ENCODE measurements around the gene CDC42BPB. TPM values are rescaled to one million over a fixed set of nuclear protein-coding genes. Genes with fewer than 3 reads are reported as not detected.

The CDC42BPB gene
- total RNA-seq, 6 donors from 2014 or later, result 108 to 268 (median 124) TPM

DNA sequence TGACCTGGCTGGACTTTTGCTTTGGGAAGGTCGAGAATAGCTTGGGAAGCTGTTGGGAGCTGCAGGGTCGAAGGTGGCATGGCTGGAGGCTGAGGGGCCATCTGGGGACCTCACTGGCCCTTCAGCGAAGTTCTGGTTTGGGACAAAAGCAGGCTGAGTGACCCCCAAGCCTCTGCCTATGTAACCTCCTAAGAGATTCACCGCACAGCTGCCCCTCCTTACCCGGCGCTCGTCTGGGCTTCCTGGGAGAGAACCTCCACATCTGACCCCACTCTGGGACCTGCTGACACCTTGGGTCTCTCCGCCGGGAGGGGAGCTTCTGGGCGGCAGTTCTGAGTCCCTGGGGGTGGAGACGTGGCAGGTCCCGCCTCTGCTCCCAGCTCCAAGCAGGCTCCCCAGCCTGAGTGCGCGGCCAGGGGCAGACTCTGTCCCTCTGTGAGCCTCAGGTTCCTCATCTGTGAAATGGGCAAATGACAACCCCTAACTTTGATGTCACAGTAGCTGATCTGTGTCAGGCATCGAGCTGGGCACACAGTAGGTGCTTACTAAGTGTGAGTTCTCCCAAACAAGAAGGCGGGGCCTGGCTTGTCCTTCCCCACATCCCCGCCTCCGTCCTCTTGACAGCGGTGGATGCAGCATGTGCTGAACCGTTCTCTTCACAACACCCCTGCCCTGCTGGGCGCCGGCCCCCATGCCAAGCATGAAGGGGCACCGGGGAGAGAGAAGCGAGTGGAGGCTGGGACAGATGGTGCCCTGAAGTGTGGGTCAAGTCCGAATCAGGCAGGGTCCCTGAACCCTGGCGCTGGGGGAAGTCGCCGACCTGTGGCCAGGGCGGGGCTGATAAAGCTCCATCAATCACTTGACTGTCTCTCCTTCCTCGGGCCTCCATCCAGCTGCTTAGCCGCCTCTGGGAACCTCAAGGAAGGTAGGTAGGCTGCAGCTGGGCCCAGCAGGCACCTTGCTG lies 40.9 kb upstream of the CDC42BPB start:
- no peaks in the 10 kb centered on the region for H3K9me3 ChIP-seq
- no peaks in the 10 kb centered on the region for H3K36me3 ChIP-seq
- ATAC-seq (ENCODE audit: low FRiP score in 2 of 2) (no peak), DNase-seq (peak in 1 of 2 donors; percentile 76)
- 76 to 77% methylated on average over 19 to 21 of the region's 31 CpGs for WGBS, 2 donors
- TF ChIP-seq POLR2A (IDR thresholded peaks at IDR 0.05), result no peak
- no peak for TF ChIP-seq CTCF (IDR thresholded peaks at IDR 0.05)
- TF ChIP-seq POLR2AphosphoS5 (IDR thresholded peaks at IDR 0.05), result no peak
- TF ChIP-seq EP300 (IDR thresholded peaks at IDR 0.05), result no peak
- H3K4me1 ChIP-seq, result peaks cover 10 to 26% (median 20%) of the 10 kb centered on the region in 4 donors
- no peak overlapping the region for H3K27ac ChIP-seq
- no peak overlapping the region for H3K4me3 ChIP-seq
- peaks cover 0 to 19% (median 9%) of the 10 kb centered on the region in 4 donors for H3K27me3 ChIP-seq

DNA sequence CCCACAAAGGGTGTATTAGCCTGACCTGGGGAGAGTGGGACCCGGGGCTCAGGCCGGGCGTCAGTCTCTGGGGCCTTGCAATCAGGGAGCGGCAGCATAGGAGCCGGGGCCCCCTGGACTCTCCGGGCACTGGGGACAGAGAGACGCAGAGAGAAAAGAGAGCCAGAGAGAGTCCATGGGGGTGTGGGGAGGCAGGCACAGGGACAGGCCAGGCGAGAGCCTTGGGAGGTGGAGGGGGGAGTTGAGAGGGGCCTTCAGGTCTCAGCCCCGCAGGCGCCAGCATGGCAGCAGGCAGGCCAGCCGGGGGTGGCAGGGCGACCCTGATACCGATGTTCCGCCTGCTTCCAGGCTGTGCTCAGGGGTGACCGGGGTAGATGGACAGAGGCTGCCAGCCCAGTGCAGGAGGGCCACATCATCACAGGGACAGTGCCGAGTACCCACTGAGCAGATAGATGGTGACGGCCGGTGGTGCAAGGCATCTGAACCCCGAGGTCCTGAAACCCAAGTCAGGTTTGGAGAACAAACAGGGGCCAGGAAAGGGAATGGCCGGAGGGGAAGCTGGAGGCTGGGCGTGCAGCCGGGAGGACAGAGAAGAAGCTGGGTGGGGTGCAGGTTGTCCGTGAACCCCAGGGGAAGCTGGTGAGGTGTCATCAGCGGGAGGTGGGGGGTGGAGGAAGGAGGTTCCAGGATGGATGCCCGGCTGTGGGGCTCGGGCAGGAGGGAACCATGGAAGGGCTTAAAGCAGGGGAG lies 40.1 kb upstream of the CDC42BPB start:
- TF ChIP-seq CTCF (IDR thresholded peaks at IDR 0.05) (no peak), POLR2AphosphoS5 (IDR thresholded peaks at IDR 0.05) (no peak), EP300 (IDR thresholded peaks at IDR 0.05) (no peak), POLR2A (IDR thresholded peaks at IDR 0.05) (no peak)
- no peak overlapping the region for H3K27ac ChIP-seq
- ATAC-seq (ENCODE audit: low FRiP score in 2 of 2) (no peak), DNase-seq (peak in 1 of 2 donors; percentile 75)
- no peak overlapping the region for H3K4me3 ChIP-seq
- H3K27me3 ChIP-seq, result peaks cover 0 to 12% (median 5%) of the 10 kb centered on the region in 4 donors
- H3K36me3 ChIP-seq, result no peaks in the 10 kb centered on the region
- H3K9me3 ChIP-seq, result no peaks in the 10 kb centered on the region
- 79 to 87% methylated on average over 20 to 26 of the region's 26 CpGs for WGBS, 2 donors
- peaks cover 5 to 18% (median 14%) of the 10 kb centered on the region in 4 donors for H3K4me1 ChIP-seq

DNA sequence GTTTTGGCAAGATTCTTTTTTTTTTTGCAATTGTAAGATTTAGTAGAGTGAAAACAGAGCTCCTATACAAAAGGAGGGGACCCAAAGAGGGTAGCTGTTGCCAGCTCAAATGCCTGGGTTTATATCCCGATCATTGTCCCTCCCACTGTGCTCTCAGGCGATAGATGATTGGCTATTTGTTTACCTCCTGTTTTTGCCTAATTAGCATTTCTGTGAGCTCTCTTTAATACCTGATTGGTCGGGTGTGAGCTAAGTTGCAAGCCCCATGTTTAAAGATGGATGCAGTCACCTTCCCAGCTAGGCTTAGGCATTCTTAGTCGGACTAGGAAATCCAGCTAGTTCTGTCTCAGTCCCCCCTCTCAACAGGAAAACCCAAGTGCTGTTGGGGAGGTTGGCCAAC lies 39.0 kb upstream of the CDC42BPB start:
- DNase-seq, result no peak
- no peak overlapping the region for H3K27ac ChIP-seq

GRCh38 chr14:103095210-103095778 lies 37.9 kb upstream of the CDC42BPB start:
- Histone ChIP-seq H3K36me3 (no peaks in the 10 kb centered on the region), H3K27me3 (no peaks in the 10 kb centered on the region), H3K4me1 (peaks cover 11 to 27% (median 19%) of the 10 kb centered on the region in 4 donors), H3K9me3 (no peaks in the 10 kb centered on the region), H3K27ac (peak overlapping the region in 2 of 4 donors; percentile 64 to 70), H3K4me3 (no peak overlapping the region)
- no peak for TF ChIP-seq EP300 (IDR thresholded peaks at IDR 0.05)
- no peak for TF ChIP-seq POLR2AphosphoS5 (IDR thresholded peaks at IDR 0.05)
- no peak for TF ChIP-seq POLR2A (IDR thresholded peaks at IDR 0.05)
- no peak for TF ChIP-seq CTCF (IDR thresholded peaks at IDR 0.05)
- 92% methylated on average over 7 to 11 of the region's 11 CpGs for WGBS, 2 donors
- DNase-seq (no peak), ATAC-seq (ENCODE audit: low FRiP score in 2 of 2) (no peak)

More for the DNA sequence above, 39.0 kb upstream of the CDC42BPB start:
- Histone ChIP-seq H3K9me3 (no peaks in the 10 kb centered on the region), H3K4me1 (peaks cover 5 to 18% (median 13%) of the 10 kb centered on the region in 4 donors), H3K4me3 (no peak overlapping the region), H3K36me3 (no peaks in the 10 kb centered on the region), H3K27me3 (peaks cover 0 to 2% (median 0%) of the 10 kb centered on the region in 4 donors)
- TF ChIP-seq POLR2AphosphoS5 (IDR thresholded peaks at IDR 0.05) (no peak), POLR2A (IDR thresholded peaks at IDR 0.05) (no peak), CTCF (IDR thresholded peaks at IDR 0.05) (no peak), EP300 (IDR thresholded peaks at IDR 0.05) (no peak)
- no peak for ATAC-seq (ENCODE audit: low FRiP score in 2 of 2)
- 74 to 86% methylated on average over 4 of the region's 4 CpGs for WGBS, 2 donors

Measured in upper lobe of left lung (tissue), 6 donors.